RWPE1 (cell line): Measurements from ENCODE around the gene KDM6B.

Source experiments
- CTCF ChIA-PET: fragments of 350-600 bp; sonication (Branson Sonifier 250); formaldehyde crosslinking; extraction: SDS; loops from one replicate; lab custom pipeline; 2021; lab: Yijun Ruan, JAX
- POLR2A ChIA-PET: fragments of 400-600 bp; formaldehyde crosslinking; extraction: SDS; loops from one replicate; lab custom pipeline; 2020; ENCODE audit warnings: antibody characterized with exemption; ENCODE audit not compliant: low non-redundant PET; lab: Yijun Ruan, JAX
- DNase-seq: peaks from one replicate; pipeline ENCODE4 v3.0.0; 2012; ENCODE audit warnings: low spot score
- H3K27ac ChIP-seq: fragments of 450-650 bp; 2 replicates; pipeline ENCODE4 v1.5.1; 2017
- CTCF ChIP-seq: fragments of 450-650 bp; conservative IDR thresholded peaks from 2 replicates; pipeline ENCODE4 v1.5.1; 2017; ENCODE audit warnings: low read depth, mild to moderate bottlenecking

Gene KDM6B

GRCh38 chr17:7811251-7811650, 22.8 kb upstream of the KDM6B start:
- H3K27ac ChIP-seq, result no peak overlapping the region
- TF ChIP-seq CTCF, result no peak
- CTCF ChIA-PET, result interaction anchor here (0.6 to 1.0 kb wide), 3 partner anchors 24 to 239 kb away, joined by 3 to 5 read pairs (median 4); no protein-coding TSS in a partner anchor
- POLR2A ChIA-PET, result no interaction called here
- no peak for DNase-seq

- TF ChIP-seq CTCF, result no peak
- ChIA-PET CTCF (no interaction called here), POLR2A (no interaction called here)
- H3K27ac ChIP-seq, result no peak overlapping the region
- DNase-seq, result no peak
Measured at GRCh38 chr17:7814969-7815368, 19.0 kb upstream of the KDM6B start.

- DNase-seq, result no peak
- TF ChIP-seq CTCF, result no peak
- POLR2A ChIA-PET, result no interaction called here
- CTCF ChIA-PET, result interaction anchor here (0.6 to 0.8 kb wide), 3 partner anchors 9 to 34 kb away, joined by 3 to 4 read pairs (median 3); no protein-coding TSS in a partner anchor
- H3K27ac ChIP-seq, result no peak overlapping the region
Measured at GRCh38 chr17:7816926-7817642, 16.9 kb upstream of the KDM6B start.

GRCh38 chr17:7817643-7817964, 16.4 kb upstream of the KDM6B start:
- CTCF ChIA-PET, result no interaction called here
- no peak overlapping the region for H3K27ac ChIP-seq
- DNase-seq, result no peak
- no peak for TF ChIP-seq CTCF
- POLR2A ChIA-PET, result no interaction called here

- CTCF ChIA-PET, result no interaction called here
- H3K27ac ChIP-seq, result no peak overlapping the region
- POLR2A ChIA-PET, result no interaction called here
- no peak for TF ChIP-seq CTCF
- DNase-seq, result no peak
Measured at GRCh38 chr17:7818026-7818425, 16.0 kb upstream of the KDM6B start.

GRCh38 chr17:7818746-7819645, 15.0 kb upstream of the KDM6B start:
- no peak overlapping the region for H3K27ac ChIP-seq
- no peak for DNase-seq
- ChIA-PET CTCF (interaction anchor here (0.5 kb wide), 1 partner anchor 55 kb away, joined by 3 read pairs; no protein-coding TSS in a partner anchor), POLR2A (no interaction called here)
- no peak for TF ChIP-seq CTCF
